PC-9 (cell line): Measurements from ENCODE around the gene CYGB.

Experiments
- EZH2 ChIP-seq: fragments of 200-600 bp; sonication (generic); IDR thresholded peaks from 2 replicates; pipeline ENCODE4 v1.8.0; 2017; ENCODE audit warnings: antibody characterized with exemption, low read depth
- TF ChIP-seq, protein P1 (sequence below): fragments of 200-600 bp; sonication (generic); conservative IDR thresholded peaks from 2 replicates; pipeline ENCODE4 v1.6.1; 2017; ENCODE audit warnings: mixed run types, antibody characterized with exemption, mild to moderate bottlenecking, moderate library complexity

DNA sequence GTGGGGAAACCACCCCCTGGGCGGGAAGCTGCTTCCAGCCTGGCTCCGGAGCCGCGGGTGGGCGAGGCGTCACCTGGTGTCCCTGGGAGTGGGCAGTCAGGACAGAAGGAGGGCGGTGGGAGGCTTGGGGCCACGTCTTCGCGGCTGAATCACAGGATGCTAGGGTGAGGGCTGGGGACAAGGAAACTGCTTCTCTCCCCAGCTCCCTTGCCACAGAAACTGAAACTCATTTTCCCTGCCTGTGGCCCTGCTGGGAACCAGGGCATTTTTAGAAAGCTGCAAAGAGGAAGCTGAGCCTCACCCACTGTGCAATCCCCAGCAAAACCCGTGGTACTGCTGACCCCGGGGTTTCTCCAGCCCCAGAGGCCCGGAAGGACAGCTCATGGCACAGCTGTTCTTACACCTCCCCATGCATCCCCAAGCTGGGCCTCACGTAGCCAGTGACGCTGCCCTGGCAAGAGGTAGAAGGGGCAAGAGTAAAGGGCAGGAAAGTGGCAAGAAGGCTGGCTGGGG is 44.5 kb downstream of the CYGB start:
- TF ChIP-seq, protein P1, sequence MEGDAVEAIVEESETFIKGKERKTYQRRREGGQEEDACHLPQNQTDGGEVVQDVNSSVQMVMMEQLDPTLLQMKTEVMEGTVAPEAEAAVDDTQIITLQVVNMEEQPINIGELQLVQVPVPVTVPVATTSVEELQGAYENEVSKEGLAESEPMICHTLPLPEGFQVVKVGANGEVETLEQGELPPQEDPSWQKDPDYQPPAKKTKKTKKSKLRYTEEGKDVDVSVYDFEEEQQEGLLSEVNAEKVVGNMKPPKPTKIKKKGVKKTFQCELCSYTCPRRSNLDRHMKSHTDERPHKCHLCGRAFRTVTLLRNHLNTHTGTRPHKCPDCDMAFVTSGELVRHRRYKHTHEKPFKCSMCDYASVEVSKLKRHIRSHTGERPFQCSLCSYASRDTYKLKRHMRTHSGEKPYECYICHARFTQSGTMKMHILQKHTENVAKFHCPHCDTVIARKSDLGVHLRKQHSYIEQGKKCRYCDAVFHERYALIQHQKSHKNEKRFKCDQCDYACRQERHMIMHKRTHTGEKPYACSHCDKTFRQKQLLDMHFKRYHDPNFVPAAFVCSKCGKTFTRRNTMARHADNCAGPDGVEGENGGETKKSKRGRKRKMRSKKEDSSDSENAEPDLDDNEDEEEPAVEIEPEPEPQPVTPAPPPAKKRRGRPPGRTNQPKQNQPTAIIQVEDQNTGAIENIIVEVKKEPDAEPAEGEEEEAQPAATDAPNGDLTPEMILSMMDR = no peak
- no peak for TF ChIP-seq EZH2
